ENCODE data around the gene GPR37L1. TPM values are rescaled to one million over a fixed set of nuclear protein-coding genes. Genes with fewer than 3 reads are reported as not detected.

Gene GPR37L1
- polyA plus RNA-seq, 1 donor from 2014 or later = not detected

GRCh38 chr1:202121006-202121405, 1.7 kb upstream of the GPR37L1 start:
- no peak for TF ChIP-seq SMC3 (conservative IDR thresholded peaks at IDR 0.05; ENCODE audit: poor library complexity)
- TF ChIP-seq EP300 (conservative IDR thresholded peaks at IDR 0.05; ENCODE audit: poor library complexity, severe bottlenecking) = no peak
- TF ChIP-seq CTCF (IDR thresholded peaks at IDR 0.05; ENCODE audit: poor library complexity, severe bottlenecking) = no peak
- no peak for TF ChIP-seq TAF1 (IDR thresholded peaks at IDR 0.05; ENCODE audit: low read depth)
- no peak for TF ChIP-seq REST (IDR thresholded peaks at IDR 0.05; ENCODE audit: borderline replicate concordance)
- no peak for TF ChIP-seq POLR2AphosphoS5 (IDR thresholded peaks at IDR 0.05)
- no peak for TF ChIP-seq EZH2 (IDR thresholded peaks at IDR 0.05; ENCODE audit: borderline replicate concordance, insufficient read depth, low read length, poor library complexity, severe bottlenecking)
- TF ChIP-seq RAD21 (conservative IDR thresholded peaks at IDR 0.05) = no peak
- Histone ChIP-seq H3K4me2 (ENCODE audit: low read length) (no peak overlapping the region), H3K27ac (ENCODE audit: low read length) (no peak overlapping the region), H3K9ac (ENCODE audit: low read length) (no peak overlapping the region), H2AFZ (ENCODE audit: low read depth, low read length) (no peak overlapping the region), H3K79me2 (replicated peaks; ENCODE audit: insufficient read depth, low read length) (no peaks in the 10 kb centered on the region), H3F3A (ENCODE audit: insufficient read depth, low read length, poor library complexity, severe bottlenecking) (no peaks in the 10 kb centered on the region), H3K27me3 (ENCODE audit: insufficient read depth, low read depth, low read length) (no peaks in the 10 kb centered on the region), H3K4me3 (ENCODE audit: low read length) (no peak overlapping the region), H3K9me2 (ENCODE audit: insufficient read depth, low read length) (no peaks in the 10 kb centered on the region), H3K9me3 (ENCODE audit: low read length) (no peaks in the 10 kb centered on the region), H4K20me1 (ENCODE audit: insufficient read depth) (no peaks in the 10 kb centered on the region), H3K36me3 (ENCODE audit: insufficient read depth, low read length) (no peaks in the 10 kb centered on the region)

- Histone ChIP-seq H3K79me2 (replicated peaks; ENCODE audit: insufficient read depth, low read length) (no peaks in the 10 kb centered on the region), H3K9me2 (ENCODE audit: insufficient read depth, low read length) (no peaks in the 10 kb centered on the region), H3F3A (ENCODE audit: insufficient read depth, low read length, poor library complexity, severe bottlenecking) (no peaks in the 10 kb centered on the region), H2AFZ (ENCODE audit: low read depth, low read length) (no peak overlapping the region), H3K9me3 (ENCODE audit: low read length) (no peaks in the 10 kb centered on the region), H3K4me3 (ENCODE audit: low read length) (no peak overlapping the region), H3K4me2 (ENCODE audit: low read length) (no peak overlapping the region), H3K9ac (ENCODE audit: low read length) (no peak overlapping the region), H3K27ac (ENCODE audit: low read length) (no peak overlapping the region), H3K36me3 (ENCODE audit: insufficient read depth, low read length) (no peaks in the 10 kb centered on the region), H3K27me3 (ENCODE audit: insufficient read depth, low read depth, low read length) (no peaks in the 10 kb centered on the region), H4K20me1 (ENCODE audit: insufficient read depth) (no peaks in the 10 kb centered on the region)
- no peak for TF ChIP-seq SMC3 (conservative IDR thresholded peaks at IDR 0.05; ENCODE audit: poor library complexity)
- TF ChIP-seq EP300 (conservative IDR thresholded peaks at IDR 0.05; ENCODE audit: poor library complexity, severe bottlenecking) = no peak
- TF ChIP-seq MXI1 (conservative IDR thresholded peaks at IDR 0.05; ENCODE audit: poor library complexity, severe bottlenecking) = no peak
- no peak for TF ChIP-seq RAD21 (conservative IDR thresholded peaks at IDR 0.05)
- TF ChIP-seq REST (IDR thresholded peaks at IDR 0.05; ENCODE audit: borderline replicate concordance) = no peak
- TF ChIP-seq TAF1 (IDR thresholded peaks at IDR 0.05; ENCODE audit: low read depth) = no peak
- no peak for TF ChIP-seq CTCF (IDR thresholded peaks at IDR 0.05; ENCODE audit: poor library complexity, severe bottlenecking)
- TF ChIP-seq POLR2AphosphoS5 (IDR thresholded peaks at IDR 0.05) = no peak
- no peak for TF ChIP-seq EZH2 (IDR thresholded peaks at IDR 0.05; ENCODE audit: borderline replicate concordance, insufficient read depth, low read length, poor library complexity, severe bottlenecking)
These were observed 658 bp downstream of the GPR37L1 start for GRCh38 chr1:202123336-202123813.
